ENCODE measurements around the gene IPCEF1. TPM values are rescaled to one million over a fixed set of nuclear protein-coding genes. Genes with fewer than 3 reads are reported as not detected.

IPCEF1 gene
- total and polyA plus RNA-seq, 4 experiments from 2014 or later = 67.7 to 97.7 (median 82.2) TPM

GRCh38 chr6:154277629-154278017, 79.0 kb downstream of the IPCEF1 start:
- H3K36me3 Mint-ChIP-seq = no peaks in the 10 kb centered on the region
- intact Hi-C loops (cut with micrococcal nuclease) = loop anchor here (1.0 to 10.0 kb wide), 4 partner anchors 30 to 123 kb away; no protein-coding TSS in a partner anchor
- peak in 1 of 5 donors; percentile 61 for DNase-seq
- H3K4me1 Mint-ChIP-seq = peaks cover 17 to 27% (median 22%) of the 10 kb centered on the region in 4 donors
- H3K9me3 Mint-ChIP-seq = no peaks in the 10 kb centered on the region
- POLR2A ChIA-PET (ENCODE audit: partially characterized antibody) = interaction anchor here (1.0 to 2.4 kb wide), 9 partner anchors 11 to 123 kb away, joined by 3 to 21 read pairs (median 5); no protein-coding TSS in a partner anchor
- Histone ChIP-seq H3K4me1 (ENCODE audit: insufficient read depth, low read length) (peaks cover 16% of the 10 kb centered on the region), H3K27ac (ENCODE audit: low read depth, low read length) (no peak overlapping the region), H3K9me3 (ENCODE audit: control insufficient read depth in 1 of 2, low read length in 2 of 2) (no peaks in the 10 kb centered on the region), H3K4me3 (ENCODE audit: low read length in 2 of 2) (peak overlapping the region in 1 of 2 donors; percentile 26), H3K27me3 (ENCODE audit: insufficient read depth, low read length) (no peaks in the 10 kb centered on the region), H3K36me3 (ENCODE audit: insufficient read depth, low read length) (no peaks in the 10 kb centered on the region)
- H3K27ac Mint-ChIP-seq = peak overlapping the region; percentile 18 to 85 (median 68)
- H3K27me3 Mint-ChIP-seq = no peaks in the 10 kb centered on the region
- H3K4me3 Mint-ChIP-seq = peak overlapping the region; percentile 54 to 91 (median 79)
- CTCF ChIA-PET (ENCODE audit: partially characterized antibody) = interaction anchor here (1.1 to 9.6 kb wide), 30 partner anchors 9 to 136 kb away, joined by 3 to 323 read pairs (median 6); no protein-coding TSS in a partner anchor

- peak in 4 of 5 donors; percentile 61 to 65 (median 63) for DNase-seq
- CTCF ChIA-PET (ENCODE audit: partially characterized antibody) = interaction anchor here (1.0 to 9.6 kb wide), 34 partner anchors 10 to 136 kb away, joined by 3 to 323 read pairs (median 6); no protein-coding TSS in a partner anchor
- peak overlapping the region; percentile 54 to 91 (median 79) for H3K4me3 Mint-ChIP-seq
- H3K4me3 ChIP-seq (ENCODE audit: low read length in 2 of 2) = peak overlapping the region in 1 of 2 donors; percentile 26
- H3K9me3 Mint-ChIP-seq = no peaks in the 10 kb centered on the region
- no peaks in the 10 kb centered on the region for H3K9me3 ChIP-seq (ENCODE audit: control insufficient read depth in 1 of 2, low read length in 2 of 2)
- H3K27me3 Mint-ChIP-seq = no peaks in the 10 kb centered on the region
- peaks cover 16% of the 10 kb centered on the region for H3K4me1 ChIP-seq (ENCODE audit: insufficient read depth, low read length)
- no peaks in the 10 kb centered on the region for H3K27me3 ChIP-seq (ENCODE audit: insufficient read depth, low read length)
- peaks cover 17 to 27% (median 22%) of the 10 kb centered on the region in 4 donors for H3K4me1 Mint-ChIP-seq
- no peak overlapping the region for H3K27ac ChIP-seq (ENCODE audit: low read depth, low read length)
- peak overlapping the region; percentile 2 to 85 (median 57) for H3K27ac Mint-ChIP-seq
- intact Hi-C loops (cut with micrococcal nuclease) = loop anchor here (1.0 to 10.0 kb wide), 4 partner anchors 30 to 123 kb away; no protein-coding TSS in a partner anchor
- no peaks in the 10 kb centered on the region for H3K36me3 ChIP-seq (ENCODE audit: insufficient read depth, low read length)
- POLR2A ChIA-PET (ENCODE audit: partially characterized antibody) = interaction anchor here (0.8 to 2.4 kb wide), 10 partner anchors 10 to 124 kb away, joined by 3 to 21 read pairs (median 4); no protein-coding TSS in a partner anchor
- H3K36me3 Mint-ChIP-seq = no peaks in the 10 kb centered on the region
Measured at GRCh38 chr6:154276810-154277628, 79.6 kb downstream of the IPCEF1 start.

- Mint-ChIP-seq H3K4me3 (no peak overlapping the region), H3K4me1 (peaks cover 17 to 27% (median 22%) of the 10 kb centered on the region in 4 donors), H3K27me3 (no peaks in the 10 kb centered on the region), H3K36me3 (no peaks in the 10 kb centered on the region), H3K27ac (peak overlapping the region in 1 of 7 donors; percentile 4), H3K9me3 (no peaks in the 10 kb centered on the region)
- no peaks in the 10 kb centered on the region for H3K36me3 ChIP-seq (ENCODE audit: insufficient read depth, low read length)
- DNase-seq = no peak
- POLR2A ChIA-PET (ENCODE audit: partially characterized antibody) = interaction anchor here (1.6 to 3.0 kb wide), 2 partner anchors 26 to 117 kb away, joined by 12 to 13 read pairs; no protein-coding TSS in a partner anchor
- peaks cover 16% of the 10 kb centered on the region for H3K4me1 ChIP-seq (ENCODE audit: insufficient read depth, low read length)
- no peaks in the 10 kb centered on the region for H3K27me3 ChIP-seq (ENCODE audit: insufficient read depth, low read length)
- CTCF ChIA-PET (ENCODE audit: partially characterized antibody) = interaction anchor here (1.0 to 9.6 kb wide), 9 partner anchors 10 to 118 kb away, joined by 3 to 323 read pairs (median 5); no protein-coding TSS in a partner anchor
- intact Hi-C loops (cut with micrococcal nuclease) = loop anchor here (10.0 kb wide), 1 partner anchor 101 kb away; no protein-coding TSS in a partner anchor
- no peak overlapping the region for H3K27ac ChIP-seq (ENCODE audit: low read depth, low read length)
- H3K4me3 ChIP-seq (ENCODE audit: low read length in 2 of 2) = no peak overlapping the region
- H3K9me3 ChIP-seq (ENCODE audit: control insufficient read depth in 1 of 2, low read length in 2 of 2) = no peaks in the 10 kb centered on the region
Measured at GRCh38 chr6:154274168-154274567, 82.4 kb downstream of the IPCEF1 start.

- peaks cover 17 to 24% (median 20%) of the 10 kb centered on the region in 4 donors for H3K4me1 Mint-ChIP-seq
- no peak for DNase-seq
- H3K27ac ChIP-seq (ENCODE audit: low read depth, low read length) = no peak overlapping the region
- peaks cover 26% of the 10 kb centered on the region for H3K4me1 ChIP-seq (ENCODE audit: insufficient read depth, low read length)
- peaks cover 0 to 3% of the 10 kb centered on the region in 2 donors for H3K36me3 Mint-ChIP-seq
- intact Hi-C loops (cut with micrococcal nuclease) = loop anchor here (5.0 kb wide), 1 partner anchor 36 kb away; no protein-coding TSS in a partner anchor
- no peak overlapping the region for H3K4me3 ChIP-seq (ENCODE audit: low read length in 2 of 2)
- no peaks in the 10 kb centered on the region for H3K9me3 Mint-ChIP-seq
- POLR2A ChIA-PET (ENCODE audit: partially characterized antibody) = interaction anchor here (5.5 kb wide), 1 partner anchor 20 kb away, joined by 36 read pairs; no protein-coding TSS in a partner anchor
- CTCF ChIA-PET (ENCODE audit: partially characterized antibody) = no interaction called here
- peak overlapping the region in 4 of 7 donors; percentile 68 to 87 (median 78) for H3K27ac Mint-ChIP-seq
- no peaks in the 10 kb centered on the region for H3K27me3 Mint-ChIP-seq
- no peaks in the 10 kb centered on the region for H3K27me3 ChIP-seq (ENCODE audit: insufficient read depth, low read length)
- no peaks in the 10 kb centered on the region for H3K36me3 ChIP-seq (ENCODE audit: insufficient read depth, low read length)
- H3K4me3 Mint-ChIP-seq = peak overlapping the region in 4 of 8 donors; percentile 17 to 64 (median 32)
- H3K9me3 ChIP-seq (ENCODE audit: control insufficient read depth in 1 of 2, low read length in 2 of 2) = no peaks in the 10 kb centered on the region
Measured at GRCh38 chr6:154268486-154268885, 88.1 kb downstream of the IPCEF1 start.

- Mint-ChIP-seq H3K27ac (peak overlapping the region in 5 of 7 donors; percentile 27 to 89 (median 58)), H3K4me1 (peaks cover 17 to 24% (median 20%) of the 10 kb centered on the region in 4 donors), H3K27me3 (no peaks in the 10 kb centered on the region), H3K4me3 (peak overlapping the region in 7 of 8 donors; percentile 48 to 74 (median 66)), H3K9me3 (no peaks in the 10 kb centered on the region), H3K36me3 (peaks cover 0 to 3% of the 10 kb centered on the region in 2 donors)
- H3K27ac ChIP-seq (ENCODE audit: low read depth, low read length) = no peak overlapping the region
- ChIA-PET POLR2A (ENCODE audit: partially characterized antibody) (interaction anchor here (1.2 to 5.5 kb wide), 3 partner anchors 10 to 113 kb away, joined by 3 to 36 read pairs (median 5); no protein-coding TSS in a partner anchor), CTCF (ENCODE audit: partially characterized antibody) (interaction anchor here (0.7 to 4.3 kb wide), 9 partner anchors 8 to 115 kb away, joined by 3 to 23 read pairs (median 3); no protein-coding TSS in a partner anchor)
- intact Hi-C loops (cut with micrococcal nuclease) = loop anchor here (2.0 to 5.0 kb wide), 2 partner anchors 17 to 35 kb away; no protein-coding TSS in a partner anchor
- H3K4me3 ChIP-seq (ENCODE audit: low read length in 2 of 2) = no peak overlapping the region
- peaks cover 26% of the 10 kb centered on the region for H3K4me1 ChIP-seq (ENCODE audit: insufficient read depth, low read length)
- no peaks in the 10 kb centered on the region for H3K27me3 ChIP-seq (ENCODE audit: insufficient read depth, low read length)
- H3K36me3 ChIP-seq (ENCODE audit: insufficient read depth, low read length) = no peaks in the 10 kb centered on the region
- peak in 1 of 5 donors; percentile 16 for DNase-seq
- no peaks in the 10 kb centered on the region for H3K9me3 ChIP-seq (ENCODE audit: control insufficient read depth in 1 of 2, low read length in 2 of 2)
Measured at GRCh38 chr6:154267508-154268106, 89.0 kb downstream of the IPCEF1 start.

GRCh38 chr6:154266560-154267099, 90.0 kb downstream of the IPCEF1 start:
- Mint-ChIP-seq H3K9me3 (no peaks in the 10 kb centered on the region), H3K4me3 (peak overlapping the region in 7 of 8 donors; percentile 4 to 79 (median 67)), H3K27ac (peak overlapping the region in 6 of 7 donors; percentile 3 to 85 (median 14)), H3K36me3 (peaks cover 0 to 3% of the 10 kb centered on the region in 2 donors), H3K4me1 (peaks cover 17 to 28% (median 21%) of the 10 kb centered on the region in 4 donors), H3K27me3 (no peaks in the 10 kb centered on the region)
- Histone ChIP-seq H3K27ac (ENCODE audit: low read depth, low read length) (no peak overlapping the region), H3K9me3 (ENCODE audit: control insufficient read depth in 1 of 2, low read length in 2 of 2) (no peaks in the 10 kb centered on the region), H3K4me3 (ENCODE audit: low read length in 2 of 2) (no peak overlapping the region), H3K27me3 (ENCODE audit: insufficient read depth, low read length) (no peaks in the 10 kb centered on the region), H3K36me3 (ENCODE audit: insufficient read depth, low read length) (no peaks in the 10 kb centered on the region), H3K4me1 (ENCODE audit: insufficient read depth, low read length) (peaks cover 26% of the 10 kb centered on the region)
- DNase-seq = peak in 2 of 5 donors; percentile 16 to 20
- ChIA-PET CTCF (ENCODE audit: partially characterized antibody) (interaction anchor here (1.0 to 4.3 kb wide), 6 partner anchors 11 to 112 kb away, joined by 3 to 23 read pairs (median 5); no protein-coding TSS in a partner anchor), POLR2A (ENCODE audit: partially characterized antibody) (interaction anchor here (1.1 to 5.5 kb wide), 5 partner anchors 11 to 109 kb away, joined by 4 to 36 read pairs (median 5); no protein-coding TSS in a partner anchor)
- intact Hi-C loops (cut with micrococcal nuclease) = loop anchor here (2.0 to 5.0 kb wide), 2 partner anchors 16 to 34 kb away; no protein-coding TSS in a partner anchor
